Choroid plexus epithelial cell (primary cell): Measurements from ENCODE around the gene CCDC60.

Experiments
- DNase-seq: peaks from one replicate; pipeline ENCODE4 v3.0.0-alpha.2; 2010; ENCODE audit warnings: low read depth
- H3K4me3 ChIP-seq: 2 replicates; pipeline ENCODE4 v1.5.1; 2011; ENCODE audit warnings: low read depth, mild to moderate bottlenecking, control low read depth, low read length, moderate library complexity
- TF ChIP-seq, protein P1 (sequence below): conservative IDR thresholded peaks from 2 replicates; pipeline ENCODE4 v1.5.1; 2011; ENCODE audit warnings: low read depth, mild to moderate bottlenecking, control low read depth, inconsistent platforms, low read length, moderate library complexity

Gene CCDC60

DNA sequence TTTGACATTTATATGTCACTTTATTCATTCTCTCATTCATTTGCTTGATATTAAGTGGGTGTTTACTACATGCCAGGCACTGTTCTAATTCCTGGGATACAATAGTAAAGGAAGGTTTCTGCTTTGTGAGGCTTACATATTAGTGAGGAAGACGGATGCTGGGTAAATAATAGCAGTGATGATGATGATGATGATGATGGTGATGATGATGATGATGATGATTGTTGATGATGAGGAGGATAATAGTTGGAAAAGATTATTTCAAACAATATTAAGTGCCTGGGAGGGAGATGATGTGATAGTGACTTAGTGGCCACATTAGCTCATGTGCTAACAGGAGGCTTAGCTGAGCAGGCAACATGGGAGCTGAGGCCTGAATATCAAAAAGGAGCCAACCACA is 239.7 kb downstream of the CCDC60 start:
- DNase-seq = no peak
- H3K4me3 ChIP-seq = no peak overlapping the region
- TF ChIP-seq, protein P1, sequence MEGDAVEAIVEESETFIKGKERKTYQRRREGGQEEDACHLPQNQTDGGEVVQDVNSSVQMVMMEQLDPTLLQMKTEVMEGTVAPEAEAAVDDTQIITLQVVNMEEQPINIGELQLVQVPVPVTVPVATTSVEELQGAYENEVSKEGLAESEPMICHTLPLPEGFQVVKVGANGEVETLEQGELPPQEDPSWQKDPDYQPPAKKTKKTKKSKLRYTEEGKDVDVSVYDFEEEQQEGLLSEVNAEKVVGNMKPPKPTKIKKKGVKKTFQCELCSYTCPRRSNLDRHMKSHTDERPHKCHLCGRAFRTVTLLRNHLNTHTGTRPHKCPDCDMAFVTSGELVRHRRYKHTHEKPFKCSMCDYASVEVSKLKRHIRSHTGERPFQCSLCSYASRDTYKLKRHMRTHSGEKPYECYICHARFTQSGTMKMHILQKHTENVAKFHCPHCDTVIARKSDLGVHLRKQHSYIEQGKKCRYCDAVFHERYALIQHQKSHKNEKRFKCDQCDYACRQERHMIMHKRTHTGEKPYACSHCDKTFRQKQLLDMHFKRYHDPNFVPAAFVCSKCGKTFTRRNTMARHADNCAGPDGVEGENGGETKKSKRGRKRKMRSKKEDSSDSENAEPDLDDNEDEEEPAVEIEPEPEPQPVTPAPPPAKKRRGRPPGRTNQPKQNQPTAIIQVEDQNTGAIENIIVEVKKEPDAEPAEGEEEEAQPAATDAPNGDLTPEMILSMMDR = no peak

DNA sequence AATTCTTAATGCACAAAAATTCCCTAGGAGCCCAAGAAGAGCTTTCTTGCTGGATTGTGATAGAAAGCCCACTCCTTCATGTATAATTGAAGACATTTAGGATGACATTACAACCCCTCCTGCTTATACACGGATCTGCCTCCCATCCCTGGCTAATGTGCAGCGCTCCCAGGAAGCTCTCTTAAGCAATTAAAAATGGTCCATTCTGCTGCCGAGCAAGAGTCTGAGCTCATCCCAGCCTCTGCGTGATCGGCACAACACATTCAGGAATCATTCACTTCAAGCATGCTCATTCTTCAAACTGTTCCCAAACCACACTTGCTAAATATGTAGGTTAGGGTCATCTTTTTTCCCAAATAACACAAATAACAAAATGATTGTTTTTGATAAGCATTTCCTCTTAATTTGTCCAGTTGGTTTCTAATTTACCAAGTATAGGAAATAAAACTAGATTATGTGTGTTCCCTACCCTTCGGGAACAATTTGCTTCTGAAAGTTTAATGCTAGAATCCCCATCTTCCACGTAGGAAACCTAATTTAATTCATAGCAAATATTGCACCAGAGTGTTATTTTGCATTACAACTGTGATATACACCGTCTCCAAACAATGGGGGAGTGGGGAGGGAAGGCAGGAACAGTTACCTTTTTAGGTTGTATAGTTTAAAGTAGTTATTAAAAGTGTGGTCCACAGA is 241.7 kb downstream of the CCDC60 start:
- H3K4me3 ChIP-seq = no peak overlapping the region
- TF ChIP-seq, protein P1 = no peak
- DNase-seq = no peak

DNA sequence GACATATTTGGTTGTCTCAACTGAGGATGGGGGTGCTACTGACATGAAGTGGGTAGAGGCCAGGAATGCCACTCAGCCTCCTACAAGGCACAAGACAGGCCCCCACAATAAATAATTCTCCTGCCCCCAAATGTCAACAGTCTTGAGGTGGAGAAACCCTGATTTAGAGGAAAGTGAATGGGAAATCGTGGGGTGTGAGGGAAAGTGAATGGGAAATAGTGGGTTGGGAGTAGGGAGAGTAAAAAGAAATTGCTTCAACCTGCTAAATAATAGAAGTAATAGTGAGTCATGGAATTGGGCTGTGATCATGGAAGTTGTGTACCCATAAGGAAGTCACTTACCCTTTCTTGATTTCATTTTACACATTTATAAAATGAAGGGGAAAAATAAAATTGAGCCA is 242.4 kb downstream of the CCDC60 start:
- TF ChIP-seq, protein P1 = no peak
- H3K4me3 ChIP-seq = no peak overlapping the region
- no peak for DNase-seq

DNA sequence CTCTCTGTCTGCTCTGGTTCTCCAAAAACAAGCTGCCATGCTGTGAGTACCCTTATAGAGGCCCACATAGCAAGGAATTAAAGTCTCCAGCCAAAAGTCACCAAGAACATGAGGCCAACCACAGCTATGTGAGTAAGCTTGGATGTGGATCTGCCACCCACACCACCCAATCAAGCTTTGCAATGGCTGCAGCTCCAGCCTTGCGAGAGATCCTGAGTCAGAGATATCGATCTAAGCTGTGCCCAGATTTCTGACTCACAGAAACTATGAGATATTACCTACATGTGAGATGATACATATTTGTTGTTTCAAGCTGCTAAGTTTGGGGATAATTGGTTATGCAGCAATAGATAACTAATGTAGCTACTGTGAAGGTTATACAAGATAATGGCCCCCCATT is 243.6 kb downstream of the CCDC60 start:
- DNase-seq = no peak
- H3K4me3 ChIP-seq = no peak overlapping the region
- TF ChIP-seq, protein P1 = no peak

DNA sequence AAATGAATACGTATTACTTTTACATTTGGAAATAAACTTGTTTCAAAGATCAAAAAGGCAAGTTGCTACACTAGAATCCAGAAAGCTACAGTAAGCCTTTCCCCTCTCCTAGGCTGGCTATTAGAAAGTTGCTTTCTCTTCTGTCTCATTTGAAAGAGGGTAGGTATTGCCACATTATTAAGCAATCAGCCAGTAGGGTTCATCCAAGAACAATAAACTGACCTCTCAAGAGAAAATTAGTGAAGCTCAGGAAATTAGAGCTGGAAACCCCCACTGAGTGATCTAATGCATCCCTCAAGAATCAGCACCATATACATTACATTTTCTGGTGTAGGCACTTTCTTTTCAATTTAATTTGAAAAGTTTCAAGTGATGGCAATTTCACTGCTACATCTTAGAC is 254.6 kb downstream of the CCDC60 start:
- DNase-seq = peak; percentile 49
- H3K4me3 ChIP-seq = no peak overlapping the region
- TF ChIP-seq, protein P1 = no peak

DNA sequence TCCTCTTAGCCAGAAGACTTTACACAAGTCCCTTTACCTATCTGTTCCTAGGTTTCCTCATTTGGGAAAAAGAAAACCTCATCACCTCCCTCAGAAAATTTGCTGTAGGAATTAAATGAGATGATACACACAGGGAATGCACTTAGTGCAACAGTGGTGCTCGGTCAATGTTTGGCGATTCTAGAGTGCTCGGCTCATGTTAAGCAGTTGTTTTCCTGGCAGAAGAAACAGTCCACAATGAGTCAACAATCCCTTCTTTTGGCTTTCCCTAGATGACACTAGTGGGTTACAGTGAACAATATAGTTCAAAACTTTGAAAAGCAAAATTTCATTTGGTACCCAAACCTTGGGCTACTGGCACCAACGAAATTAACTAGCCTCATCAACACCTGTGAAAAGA is 255.1 kb downstream of the CCDC60 start:
- TF ChIP-seq, protein P1 = no peak
- no peak overlapping the region for H3K4me3 ChIP-seq
- DNase-seq = no peak
